GM19452 (cell line): Measurements from ENCODE around the gene MORC2.
A peak's percentile ranks its signal among the peaks of the same experiment; 100 is the strongest.

Source experiments
- ATAC-seq: cut with Tn5 transposase; IDR thresholded peaks from one replicate; pipeline ENCODE4 v1.9.1; 2021; ENCODE audit not compliant: unreplicated experiment

The MORC2 gene

DNA sequence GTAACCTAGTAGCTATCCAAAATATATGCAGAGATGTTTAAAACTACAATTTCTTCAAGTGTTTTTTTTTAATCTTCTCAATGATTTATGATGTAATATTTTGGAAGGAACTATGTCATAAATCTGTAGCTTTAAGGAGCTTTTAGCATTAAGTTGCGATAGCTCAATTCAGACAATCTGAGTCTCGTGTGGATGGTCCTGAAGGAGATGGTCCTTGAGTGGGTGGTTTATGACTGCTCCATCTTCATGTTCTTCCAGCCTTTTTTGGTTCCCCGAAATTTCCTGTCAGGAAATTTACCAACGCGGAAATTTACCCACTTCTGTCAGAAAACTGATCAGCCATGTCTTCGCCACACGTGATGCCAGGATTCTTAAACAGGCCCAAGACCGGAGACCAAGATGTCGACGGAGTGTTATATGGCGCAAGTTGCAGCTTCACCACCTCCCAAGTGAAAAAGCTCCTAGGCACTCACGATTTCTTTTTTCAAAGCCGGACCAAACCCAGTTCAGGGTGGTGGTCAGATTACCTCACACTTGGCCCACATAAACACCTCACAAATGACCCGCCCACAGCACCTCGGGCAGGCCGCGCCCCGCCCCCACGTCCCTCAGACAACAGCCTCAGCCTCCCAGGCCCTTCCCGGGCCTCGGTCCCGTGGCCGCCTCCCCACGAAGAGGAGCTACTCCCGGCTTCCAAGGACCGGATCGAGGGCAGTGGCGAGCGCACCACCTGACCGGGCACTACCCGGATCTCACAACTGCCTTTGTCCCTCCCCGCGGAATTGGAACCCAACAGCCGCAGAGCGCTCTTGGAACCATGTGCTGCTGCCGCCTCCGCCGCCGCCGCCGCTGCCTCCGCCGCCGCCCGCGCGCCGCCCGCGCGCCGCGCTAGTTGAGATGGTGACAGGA lies at the start of gene MORC2:
Gene MORC2 (minus strand): TSS at position 760 of the 909 bp plus-strand sequence. CDS start 885 bp downstream, outside the sequence.
- peak; percentile 31 for ATAC-seq

DNA sequence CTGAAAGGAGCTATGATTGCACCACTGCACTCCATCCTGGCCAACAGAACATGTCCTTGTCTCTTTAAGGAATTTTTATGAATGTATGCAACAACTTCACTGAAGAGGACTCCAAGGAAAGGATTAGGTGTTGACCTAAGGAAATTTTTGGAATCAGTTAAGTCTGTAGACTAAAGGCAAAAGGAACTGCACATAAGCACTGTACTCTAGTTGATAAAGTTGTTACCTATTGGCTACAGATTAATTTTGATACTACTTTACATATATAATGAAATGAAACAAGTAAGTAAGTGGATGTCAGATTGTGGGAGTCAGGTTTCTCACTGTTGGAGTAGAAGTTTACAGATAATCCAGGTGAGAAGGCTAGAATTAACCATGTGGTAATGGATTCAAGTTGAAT lies 37.0 kb upstream of the MORC2 start:
- ATAC-seq, result no peak

DNA sequence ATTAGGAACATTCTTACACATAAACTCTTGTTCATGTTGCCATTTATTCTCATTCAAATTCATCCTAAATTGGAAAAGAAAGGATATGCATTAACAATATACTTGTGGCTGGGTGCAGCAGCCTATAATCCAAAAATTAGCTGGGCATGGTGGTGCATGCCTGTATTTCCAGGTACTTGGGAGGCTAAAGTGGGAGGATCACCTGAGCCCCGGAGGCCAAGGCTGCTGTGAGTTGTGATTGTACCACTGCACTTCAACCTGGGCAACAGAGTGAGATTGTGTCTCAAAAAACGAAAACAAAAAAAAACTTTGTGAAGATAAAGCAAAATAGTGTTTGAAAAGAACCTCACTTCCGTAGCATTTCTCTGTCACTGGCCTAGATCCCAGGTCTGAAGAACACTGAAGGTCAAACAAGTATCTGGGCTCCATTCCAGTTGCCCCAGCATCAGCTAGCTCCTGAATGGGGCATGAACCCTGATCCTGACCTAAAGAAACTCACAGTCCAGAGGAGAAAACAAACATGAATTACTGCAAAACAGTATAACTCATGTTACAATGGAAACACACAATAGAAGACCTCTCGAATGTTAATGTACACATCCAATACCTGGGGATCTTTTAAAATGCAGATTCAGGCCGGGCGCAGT lies 32.7 kb upstream of the MORC2 start:
- ATAC-seq, result no peak

DNA sequence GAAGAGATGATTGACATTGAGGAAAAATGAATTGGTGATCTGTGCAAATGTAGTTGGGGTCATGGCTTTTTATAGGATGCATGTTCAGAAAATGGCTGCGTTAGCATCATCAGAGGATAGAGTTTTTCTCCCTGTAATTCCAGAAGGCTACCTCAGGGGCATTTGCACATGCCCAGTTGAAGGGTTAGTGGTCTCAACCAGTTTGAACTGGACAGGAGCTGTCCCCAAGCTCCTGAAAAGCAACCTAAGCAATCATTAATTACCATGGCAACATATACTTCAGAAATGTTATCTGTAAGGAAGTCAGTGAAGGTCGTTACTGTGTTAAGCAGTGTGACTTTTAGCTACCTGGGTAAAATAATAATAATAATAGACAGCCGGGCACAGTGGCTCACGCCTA lies 29.8 kb upstream of the MORC2 start:
- ATAC-seq, result no peak

DNA sequence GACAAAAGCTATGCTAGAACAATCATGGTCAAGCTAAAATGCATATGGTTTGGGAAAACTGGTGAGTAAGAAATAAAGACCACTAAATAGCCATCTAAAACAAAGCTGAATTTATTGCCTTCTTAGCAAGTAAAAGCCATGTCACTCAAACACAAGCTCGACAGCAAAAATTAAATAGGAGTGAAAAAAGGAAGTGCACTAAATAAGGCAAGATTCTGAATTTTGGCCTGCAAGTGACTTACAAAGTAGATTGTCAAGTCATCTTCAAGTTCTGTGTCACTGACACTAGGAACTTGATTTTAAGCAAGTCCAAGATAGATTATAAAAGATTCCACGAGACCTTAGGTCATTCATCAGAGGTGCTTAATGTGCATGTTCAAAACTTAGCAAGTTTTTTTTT lies 27.9 kb upstream of the MORC2 start:
- no peak for ATAC-seq

DNA sequence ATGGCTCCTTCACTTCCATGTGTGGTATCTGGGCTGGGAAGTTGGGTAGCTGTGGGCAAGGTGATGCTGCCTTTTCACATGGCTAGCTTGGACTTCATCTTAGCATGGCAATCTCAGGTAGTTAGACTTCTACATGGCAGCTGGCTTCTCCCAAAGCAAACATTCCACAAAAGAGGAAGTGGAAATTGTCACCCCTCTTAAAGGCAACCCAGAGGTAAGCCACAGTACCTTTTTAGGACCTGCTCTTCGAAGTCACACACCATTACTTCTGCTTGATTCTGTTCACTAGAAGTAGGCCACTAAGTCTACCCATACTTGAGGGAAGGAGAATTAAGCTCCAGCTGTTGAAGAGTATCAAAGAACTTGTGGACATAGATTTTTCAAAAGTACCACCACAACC lies 26.4 kb upstream of the MORC2 start:
- ATAC-seq, result no peak

DNA sequence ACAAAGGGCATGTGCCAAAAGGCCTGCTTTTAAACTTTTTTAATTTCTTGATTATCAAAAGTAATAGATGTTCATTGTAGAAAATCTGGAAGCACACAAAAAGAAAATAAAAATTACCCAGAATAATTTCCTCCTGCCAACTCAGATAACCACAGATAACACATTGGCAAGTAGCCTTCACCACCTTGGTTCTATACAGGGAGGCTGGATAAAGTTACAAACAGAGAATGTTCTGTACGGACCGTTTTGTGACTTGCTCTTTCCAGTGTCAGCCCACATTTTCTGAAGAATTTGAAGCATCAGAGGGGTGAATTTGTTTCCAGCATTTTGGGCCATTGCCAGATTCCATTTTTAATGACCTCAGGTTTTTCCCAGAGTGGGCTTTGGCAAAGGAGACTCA lies 24.0 kb upstream of the MORC2 start:
- ATAC-seq, result no peak

DNA sequence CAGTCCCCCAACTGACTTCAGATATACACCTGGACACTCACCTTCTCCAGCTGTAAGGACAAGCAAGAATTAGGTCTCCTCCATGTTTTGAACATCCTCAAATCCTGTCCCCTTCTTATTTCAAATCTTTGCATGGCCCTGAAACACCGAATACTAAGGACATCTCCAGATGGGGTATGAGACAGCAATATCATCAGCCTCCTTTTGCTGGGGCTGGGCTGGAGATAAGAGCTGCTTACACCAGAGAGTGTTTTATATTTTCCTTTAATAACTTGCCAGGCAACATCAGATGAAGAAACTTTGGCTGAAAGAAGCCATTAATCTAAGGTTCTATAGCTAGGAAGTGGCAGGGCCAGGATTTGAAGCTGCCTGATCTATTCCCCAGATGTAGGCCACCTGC lies 22.1 kb upstream of the MORC2 start:
- ATAC-seq, result no peak

DNA sequence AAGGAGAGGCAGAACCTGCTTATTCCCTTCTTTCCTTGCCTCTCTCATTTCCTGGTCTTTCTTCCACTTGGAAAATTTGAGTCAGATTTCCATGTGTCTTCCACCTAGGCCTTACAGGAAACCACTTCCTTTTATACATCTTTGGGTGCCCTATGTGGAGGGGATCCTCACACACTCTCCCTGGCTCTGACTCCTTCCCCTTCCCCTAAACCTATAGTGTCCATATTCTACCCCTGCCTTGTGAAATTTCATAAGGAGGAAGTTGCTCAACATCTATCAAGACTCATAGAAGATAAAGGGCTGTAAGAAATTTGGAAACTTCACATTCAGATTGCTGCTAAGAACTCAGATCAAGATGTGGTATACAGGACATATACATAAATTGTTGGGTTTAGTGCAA lies 20.9 kb upstream of the MORC2 start:
- no peak for ATAC-seq

DNA sequence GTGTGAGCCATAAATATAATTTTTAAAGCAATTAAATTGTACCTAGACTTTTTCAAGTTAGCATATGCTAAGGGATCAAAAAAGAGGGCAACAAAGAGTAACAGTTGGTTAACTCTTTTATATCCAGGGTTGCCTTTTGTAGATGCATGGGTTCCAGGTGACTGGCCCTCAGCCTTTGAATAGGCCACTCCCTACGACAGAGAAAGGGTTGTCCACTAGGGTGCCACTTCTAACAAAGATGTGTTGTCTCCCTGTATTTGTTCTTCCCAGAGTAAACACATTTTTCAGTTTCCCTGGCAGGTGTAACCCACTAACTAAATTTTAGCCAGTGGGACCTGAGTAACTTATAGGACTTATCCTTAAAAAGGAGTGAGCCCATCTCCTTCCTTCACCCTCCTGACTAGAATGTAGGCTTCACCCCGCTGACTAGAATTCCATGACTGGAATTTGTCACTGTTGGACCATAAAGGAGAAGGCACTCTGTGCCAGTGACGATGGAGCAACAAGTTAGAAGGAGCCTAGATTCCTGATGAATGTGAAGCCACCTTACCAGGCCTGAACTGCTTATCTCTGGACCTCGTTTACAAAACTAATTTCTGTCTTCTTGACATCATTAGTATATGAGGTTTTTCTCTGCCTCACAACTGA lies 17.1 kb upstream of the MORC2 start:
- no peak for ATAC-seq

DNA sequence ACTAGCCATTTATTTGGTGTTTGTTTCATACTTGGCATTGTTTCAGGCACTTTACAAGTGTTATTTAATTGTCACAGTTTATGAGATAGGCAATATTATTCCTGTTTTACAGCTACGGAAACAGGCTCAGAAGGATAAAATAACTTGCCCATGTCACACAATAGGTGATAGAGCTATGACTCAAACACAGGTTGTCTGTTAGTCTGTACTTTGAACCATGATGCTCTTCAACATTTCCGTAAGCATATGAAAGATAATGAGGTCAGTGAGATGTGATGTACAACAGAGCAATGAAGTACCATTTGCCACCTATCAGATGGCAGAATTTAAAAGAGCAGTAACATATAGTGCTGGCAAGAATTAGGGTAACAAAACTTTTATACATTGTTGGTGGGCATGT lies 15.7 kb upstream of the MORC2 start:
- no peak for ATAC-seq

DNA sequence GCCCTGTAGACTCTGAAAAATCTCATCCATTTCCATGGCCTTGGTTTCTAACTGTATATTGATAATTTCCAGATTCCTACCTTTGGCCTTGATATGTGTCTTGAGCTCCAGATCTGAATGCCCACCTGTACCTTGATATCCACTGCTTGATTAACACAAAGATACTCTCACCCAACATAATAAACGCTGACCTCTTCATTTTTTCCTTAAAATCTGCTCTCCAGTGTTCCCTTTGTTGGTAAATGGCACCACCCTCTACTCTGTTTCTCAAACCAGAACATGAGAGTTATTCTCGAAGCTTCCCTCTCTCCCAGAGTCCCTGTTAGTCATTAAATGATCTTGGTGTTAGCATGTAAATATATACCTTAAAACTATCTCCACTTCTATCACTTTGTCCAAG lies 13.9 kb upstream of the MORC2 start:
- no peak for ATAC-seq

DNA sequence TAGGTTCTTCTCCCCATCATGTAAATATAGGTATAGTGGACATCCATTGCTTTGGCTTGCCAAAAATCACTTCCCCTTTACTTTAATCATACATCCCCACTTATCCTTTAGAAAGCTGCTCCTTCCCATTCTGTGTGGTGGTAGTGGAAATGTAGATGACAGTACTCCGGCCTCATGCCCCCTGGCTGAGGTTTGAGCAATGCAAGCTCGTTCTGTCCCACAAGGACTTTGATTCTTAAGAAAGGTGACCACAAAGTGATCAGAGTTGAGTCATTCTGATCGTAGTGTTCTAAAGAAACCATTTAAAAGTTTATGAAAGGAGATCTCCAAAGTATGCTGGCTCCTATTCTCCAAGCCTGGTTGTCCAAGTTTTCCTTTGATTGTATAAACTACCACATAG lies 11.4 kb upstream of the MORC2 start:
- no peak for ATAC-seq

DNA sequence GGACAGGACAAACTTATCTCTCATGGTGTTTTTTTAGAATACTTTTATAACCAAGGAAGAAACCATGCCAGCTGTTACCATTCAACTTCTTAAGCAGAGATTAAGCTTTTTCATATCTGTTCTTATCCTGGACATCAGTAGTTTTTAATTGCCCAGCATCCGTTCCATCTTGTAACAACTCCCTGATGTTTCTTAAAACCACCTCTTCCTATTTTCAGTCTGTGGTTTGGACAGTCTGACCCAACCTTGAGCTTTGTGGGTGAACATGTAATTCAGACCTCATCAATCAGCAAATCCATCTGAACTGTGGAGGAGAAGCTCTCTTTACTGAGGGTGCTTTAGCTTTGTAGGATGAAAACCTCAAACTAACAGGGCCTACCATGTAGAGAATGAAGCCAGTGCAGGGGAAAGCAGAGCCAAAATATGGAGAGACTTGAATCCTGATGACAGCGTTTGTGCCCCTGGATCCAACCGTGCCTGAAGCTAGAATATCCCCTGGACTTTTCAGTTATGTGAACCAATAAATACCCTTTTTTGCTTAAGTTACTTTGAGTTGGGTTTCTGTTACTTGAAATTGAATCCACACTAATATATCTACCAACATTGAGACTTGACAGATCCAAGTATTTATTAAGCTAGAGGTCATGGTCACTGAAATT lies 9.9 kb upstream of the MORC2 start:
- no peak for ATAC-seq

DNA sequence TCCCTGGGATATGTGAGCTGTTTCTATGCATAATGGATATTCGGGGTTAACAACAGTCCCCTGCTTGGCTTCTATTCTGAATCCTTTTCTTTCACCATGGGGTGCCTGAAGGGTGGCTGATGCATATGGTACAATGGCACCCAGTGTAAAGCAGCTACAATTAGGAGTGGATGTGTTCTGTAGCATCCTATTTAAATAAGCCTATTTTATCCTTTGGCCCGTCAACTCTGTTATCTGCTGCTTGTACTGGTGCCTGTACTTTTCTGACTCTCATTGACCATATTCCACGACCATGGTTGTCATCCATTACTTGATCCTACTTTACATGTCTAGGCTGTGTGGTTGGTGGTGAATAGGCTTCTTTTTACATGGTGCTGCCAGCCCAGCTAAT lies 1.8 kb upstream of the MORC2 start:
- no peak for ATAC-seq

DNA sequence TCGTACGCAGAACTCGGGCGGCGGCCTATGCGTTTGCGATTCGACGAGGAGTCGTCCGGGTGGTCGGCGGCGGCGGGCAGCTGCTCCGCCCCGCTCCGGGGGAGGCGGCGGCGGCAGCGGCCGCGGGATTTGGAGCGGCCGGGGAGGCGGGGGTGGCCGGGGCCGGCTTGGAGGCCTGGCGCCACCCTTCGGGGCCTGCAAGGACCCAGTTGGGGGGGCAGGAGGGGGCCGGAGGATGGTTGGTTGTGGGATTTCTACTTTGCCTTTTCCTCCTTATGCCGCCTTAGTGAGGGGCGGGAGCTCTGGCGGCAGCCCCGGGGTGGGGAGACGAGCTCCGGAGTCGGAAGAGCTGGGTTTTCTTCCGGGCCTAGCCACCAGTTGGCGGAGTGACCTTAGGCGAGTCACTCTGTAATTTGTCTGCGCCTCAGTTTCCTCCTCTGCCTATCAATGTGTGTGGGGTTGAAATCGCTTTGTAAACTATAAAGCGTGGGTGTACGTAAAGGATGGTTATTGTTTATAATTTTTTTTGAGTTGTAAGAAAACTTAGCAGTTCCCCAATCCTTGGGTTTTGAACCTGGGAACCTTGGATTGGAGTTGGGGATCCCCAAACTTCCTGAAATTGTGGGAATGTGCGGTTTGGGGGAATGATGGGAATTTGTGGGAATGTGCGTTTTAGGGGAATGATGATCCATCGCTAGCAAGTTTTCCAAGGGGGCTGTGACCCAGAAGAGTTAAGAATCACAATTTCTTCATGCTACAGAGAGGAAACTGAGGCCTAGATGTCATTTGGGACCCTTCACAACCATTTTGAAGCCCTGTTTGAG lies 1.2 kb upstream of the MORC2 start:
- peak; percentile 40 for ATAC-seq

DNA sequence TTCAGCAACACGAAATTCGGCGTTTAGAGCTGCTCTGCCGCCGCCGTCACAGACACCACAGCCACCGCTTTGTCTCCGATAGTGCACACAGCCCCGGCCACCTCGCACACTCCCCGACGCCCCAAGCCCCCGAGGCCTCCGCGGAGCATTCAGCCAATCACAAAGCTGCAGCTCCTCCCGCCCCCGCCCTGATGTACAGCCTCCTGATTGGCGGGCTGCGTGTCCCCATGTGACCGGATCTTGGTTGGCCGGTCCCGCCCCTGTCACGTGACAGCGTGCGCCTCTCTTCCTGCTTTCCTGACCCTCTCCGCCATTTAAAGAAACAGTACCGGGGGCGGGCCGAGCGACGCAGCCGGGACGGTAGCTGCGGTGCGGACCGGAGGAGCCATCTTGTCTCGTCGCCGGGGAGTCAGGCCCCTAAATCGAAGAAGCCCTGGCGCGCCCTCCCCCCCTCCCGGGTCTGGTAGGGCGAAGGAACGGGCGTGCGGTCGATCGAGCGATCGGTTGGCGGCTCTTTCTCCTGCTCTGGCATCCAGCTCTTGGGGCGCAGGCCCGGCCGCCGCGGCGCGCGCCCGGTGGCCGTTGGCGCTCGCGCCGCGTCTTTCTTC lies 454 bp upstream of the MORC2 start, which contains the start of gene TUG1:
Gene TUG1 (plus strand): TSS at position 342 of the 608 bp plus-strand sequence.
- ATAC-seq, result peak; percentile 83

DNA sequence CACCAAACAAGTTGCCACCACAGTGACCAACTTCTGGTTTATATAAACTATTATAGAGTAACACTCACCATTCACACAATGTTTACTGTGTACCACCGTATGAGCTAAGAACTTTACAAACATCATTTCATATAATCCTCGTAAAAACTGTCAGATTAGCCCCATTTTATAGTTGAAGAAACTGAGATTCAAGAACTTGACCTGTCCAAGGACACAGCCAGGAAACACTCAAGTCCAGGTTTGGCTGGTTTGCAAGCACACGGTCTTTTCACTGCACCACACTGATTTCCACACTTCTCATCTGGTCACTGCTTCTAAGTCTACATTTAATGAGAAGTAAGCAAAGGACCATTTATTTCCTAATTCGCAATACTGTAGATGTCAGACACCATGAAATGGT lies 3.7 kb downstream of the MORC2 start:
- no peak for ATAC-seq

DNA sequence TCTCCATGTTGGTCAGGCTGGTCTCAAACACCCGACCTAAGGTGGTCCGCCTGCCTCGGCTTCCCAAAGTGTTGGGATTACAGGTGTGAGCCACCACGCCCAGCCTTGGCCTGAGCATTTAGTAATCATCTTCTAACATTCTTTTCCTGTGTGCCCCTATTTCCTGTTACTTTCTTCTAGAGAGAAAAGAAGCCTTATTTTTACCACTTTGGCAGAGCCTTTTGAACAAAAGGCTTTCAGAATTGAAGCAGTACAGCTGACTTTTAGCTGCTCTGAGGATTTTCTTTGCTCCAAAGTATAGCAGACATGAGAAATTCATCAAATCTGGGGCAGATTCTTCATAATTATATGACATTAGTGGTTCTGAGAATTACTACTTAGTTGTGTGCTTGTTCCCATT lies 13.4 kb downstream of the MORC2 start:
- no peak for ATAC-seq

DNA sequence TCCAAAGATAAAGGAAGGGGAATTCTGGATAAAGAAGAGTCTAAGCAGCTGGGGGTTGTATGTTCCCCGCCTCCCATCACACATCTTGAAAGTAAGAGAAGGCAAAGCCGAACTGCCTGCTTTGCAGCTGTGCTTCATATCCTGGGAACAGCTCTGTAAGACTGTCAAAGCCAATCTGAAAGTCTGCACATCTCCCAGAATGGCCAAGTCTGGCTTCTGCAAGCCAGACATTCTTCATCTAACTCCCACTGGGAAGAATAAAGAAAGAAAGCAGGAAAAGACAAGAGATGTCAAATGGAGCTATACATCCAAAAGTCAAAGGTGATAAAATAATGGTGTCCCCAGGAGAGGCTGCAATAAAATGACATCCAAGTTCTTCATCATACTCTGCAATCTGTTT lies 15.4 kb downstream of the MORC2 start:
- no peak for ATAC-seq
